ENCODE measurements around the gene TLX3. TPM values are rescaled to one million over a fixed set of nuclear protein-coding genes. Genes with fewer than 3 reads are reported as not detected.

TLX3 gene
- total and polyA plus RNA-seq, 2 donors (not counting 1 experiment from before 2014, with no cell fraction given), result not detected

- no peaks in the 10 kb centered on the region for H3K9me3 ChIP-seq (ENCODE audit: control insufficient read depth, insufficient read depth, low read depth, low read length)
- no peak for TF ChIP-seq EZH2 (IDR thresholded peaks at IDR 0.05; ENCODE audit: low read length, missing control alignments)
- no peak for TF ChIP-seq CTCF (conservative IDR thresholded peaks at IDR 0.05 in 1 of 2, IDR thresholded peaks at IDR 0.05 in 1 of 2; ENCODE audit: low read depth in 1 of 2, low read length in 2 of 2)
- no peaks in the 10 kb centered on the region for H3K27me3 ChIP-seq (ENCODE audit: control insufficient read depth, insufficient read depth, low read length)
- H4K20me1 ChIP-seq (ENCODE audit: control insufficient read depth, extremely low read depth, insufficient read depth, low read length), result no peaks in the 10 kb centered on the region
- H3K4me1 ChIP-seq (ENCODE audit: control insufficient read depth, extremely low read depth, insufficient read depth, low read length), result no peaks in the 10 kb centered on the region
- DNase-seq (ENCODE audit: low read depth in 2 of 2), result no peak
- H3K27ac ChIP-seq (ENCODE audit: insufficient read depth, low read length), result no peak overlapping the region
- H2AFZ ChIP-seq (ENCODE audit: low read length), result no peak overlapping the region
- H3K9ac ChIP-seq (ENCODE audit: insufficient read depth, low read length), result no peak overlapping the region
- H3K36me3 ChIP-seq (ENCODE audit: control insufficient read depth, insufficient read depth, low read length), result no peaks in the 10 kb centered on the region
- H3K79me2 ChIP-seq (ENCODE audit: control insufficient read depth, insufficient read depth, low read length), result no peaks in the 10 kb centered on the region
- no peak overlapping the region for H3K4me3 ChIP-seq (replicated peaks in 1 of 4; ENCODE audit: control extremely low read depth in 1 of 4, insufficient read depth in 1 of 4, low read depth in 3 of 4, low read length in 4 of 4)
- no peak overlapping the region for H3K4me2 ChIP-seq (ENCODE audit: extremely low read depth, insufficient read depth, low read length)
Measured at GRCh38 chr5:171299228-171299627, 9.8 kb upstream of the TLX3 start.

GRCh38 chr5:171299851-171300250, 9.2 kb upstream of the TLX3 start:
- DNase-seq (ENCODE audit: low read depth in 2 of 2), result no peak
- H3K4me1 ChIP-seq (ENCODE audit: control insufficient read depth, extremely low read depth, insufficient read depth, low read length), result no peaks in the 10 kb centered on the region
- no peak overlapping the region for H3K27ac ChIP-seq (ENCODE audit: insufficient read depth, low read length)
- no peaks in the 10 kb centered on the region for H3K79me2 ChIP-seq (ENCODE audit: control insufficient read depth, insufficient read depth, low read length)
- H3K9me3 ChIP-seq (ENCODE audit: control insufficient read depth, insufficient read depth, low read depth, low read length), result no peaks in the 10 kb centered on the region
- no peak overlapping the region for H3K9ac ChIP-seq (ENCODE audit: insufficient read depth, low read length)
- no peaks in the 10 kb centered on the region for H3K36me3 ChIP-seq (ENCODE audit: control insufficient read depth, insufficient read depth, low read length)
- H4K20me1 ChIP-seq (ENCODE audit: control insufficient read depth, extremely low read depth, insufficient read depth, low read length), result no peaks in the 10 kb centered on the region
- no peak overlapping the region for H3K4me3 ChIP-seq (replicated peaks in 1 of 4; ENCODE audit: control extremely low read depth in 1 of 4, insufficient read depth in 1 of 4, low read depth in 3 of 4, low read length in 4 of 4)
- TF ChIP-seq EZH2 (IDR thresholded peaks at IDR 0.05; ENCODE audit: low read length, missing control alignments) (no peak), CTCF (conservative IDR thresholded peaks at IDR 0.05 in 1 of 2, IDR thresholded peaks at IDR 0.05 in 1 of 2; ENCODE audit: low read depth in 1 of 2, low read length in 2 of 2) (no peak)
- H2AFZ ChIP-seq (ENCODE audit: low read length), result no peak overlapping the region
- H3K27me3 ChIP-seq (ENCODE audit: control insufficient read depth, insufficient read depth, low read length), result peaks cover 3% of the 10 kb centered on the region
- H3K4me2 ChIP-seq (ENCODE audit: extremely low read depth, insufficient read depth, low read length), result no peak overlapping the region

- Histone ChIP-seq H3K4me1 (ENCODE audit: control insufficient read depth, extremely low read depth, insufficient read depth, low read length) (no peaks in the 10 kb centered on the region), H3K27ac (ENCODE audit: insufficient read depth, low read length) (no peak overlapping the region), H3K4me2 (ENCODE audit: extremely low read depth, insufficient read depth, low read length) (no peak overlapping the region), H3K79me2 (ENCODE audit: control insufficient read depth, insufficient read depth, low read length) (no peaks in the 10 kb centered on the region), H3K36me3 (ENCODE audit: control insufficient read depth, insufficient read depth, low read length) (no peaks in the 10 kb centered on the region), H2AFZ (ENCODE audit: low read length) (no peak overlapping the region), H3K27me3 (ENCODE audit: control insufficient read depth, insufficient read depth, low read length) (peaks cover 4% of the 10 kb centered on the region), H3K9ac (ENCODE audit: insufficient read depth, low read length) (no peak overlapping the region), H3K9me3 (ENCODE audit: control insufficient read depth, insufficient read depth, low read depth, low read length) (no peaks in the 10 kb centered on the region), H3K4me3 (replicated peaks in 1 of 4; ENCODE audit: control extremely low read depth in 1 of 4, insufficient read depth in 1 of 4, low read depth in 3 of 4, low read length in 4 of 4) (no peak overlapping the region), H4K20me1 (ENCODE audit: control insufficient read depth, extremely low read depth, insufficient read depth, low read length) (no peaks in the 10 kb centered on the region)
- no peak for TF ChIP-seq EZH2 (IDR thresholded peaks at IDR 0.05; ENCODE audit: low read length, missing control alignments)
- no peak for TF ChIP-seq CTCF (conservative IDR thresholded peaks at IDR 0.05 in 1 of 2, IDR thresholded peaks at IDR 0.05 in 1 of 2; ENCODE audit: low read depth in 1 of 2, low read length in 2 of 2)
- no peak for DNase-seq (ENCODE audit: low read depth in 2 of 2)
Measured at GRCh38 chr5:171300358-171300757, 8.7 kb upstream of the TLX3 start.

Data from fibroblast of lung (primary cell).